HL-60 (cell line): ENCODE results near the gene ARHGAP32.

ENCODE experiments used
- CTCF ChIP-seq: IDR thresholded peaks from one replicate; pipeline ENCODE4 v1.5.1; 2011; ENCODE audit warnings: low read length, control low read depth, inconsistent platforms; ENCODE audit not compliant: insufficient read depth
- POLR2AphosphoS5 ChIP-seq: IDR thresholded peaks from 2 replicates; pipeline ENCODE4 v1.6.1; 2012; ENCODE audit warnings: low read depth
- SPI1 ChIP-seq: IDR thresholded peaks from 2 replicates; pipeline ENCODE4 v1.6.1; 2012; ENCODE audit warnings: low read depth, mild to moderate bottlenecking, borderline replicate concordance
- TF ChIP-seq, protein P1 (sequence below): IDR thresholded peaks from 2 replicates; pipeline ENCODE4 v1.6.1; 2012; ENCODE audit warnings: low read depth; ENCODE audit not compliant: insufficient replicate concordance

GRCh38 chr11:128985880-128986279 lies 206.2 kb downstream of the ARHGAP32 start:
- TF ChIP-seq POLR2AphosphoS5 (no peak), CTCF (no peak), SPI1 (no peak)
- TF ChIP-seq, protein P1, sequence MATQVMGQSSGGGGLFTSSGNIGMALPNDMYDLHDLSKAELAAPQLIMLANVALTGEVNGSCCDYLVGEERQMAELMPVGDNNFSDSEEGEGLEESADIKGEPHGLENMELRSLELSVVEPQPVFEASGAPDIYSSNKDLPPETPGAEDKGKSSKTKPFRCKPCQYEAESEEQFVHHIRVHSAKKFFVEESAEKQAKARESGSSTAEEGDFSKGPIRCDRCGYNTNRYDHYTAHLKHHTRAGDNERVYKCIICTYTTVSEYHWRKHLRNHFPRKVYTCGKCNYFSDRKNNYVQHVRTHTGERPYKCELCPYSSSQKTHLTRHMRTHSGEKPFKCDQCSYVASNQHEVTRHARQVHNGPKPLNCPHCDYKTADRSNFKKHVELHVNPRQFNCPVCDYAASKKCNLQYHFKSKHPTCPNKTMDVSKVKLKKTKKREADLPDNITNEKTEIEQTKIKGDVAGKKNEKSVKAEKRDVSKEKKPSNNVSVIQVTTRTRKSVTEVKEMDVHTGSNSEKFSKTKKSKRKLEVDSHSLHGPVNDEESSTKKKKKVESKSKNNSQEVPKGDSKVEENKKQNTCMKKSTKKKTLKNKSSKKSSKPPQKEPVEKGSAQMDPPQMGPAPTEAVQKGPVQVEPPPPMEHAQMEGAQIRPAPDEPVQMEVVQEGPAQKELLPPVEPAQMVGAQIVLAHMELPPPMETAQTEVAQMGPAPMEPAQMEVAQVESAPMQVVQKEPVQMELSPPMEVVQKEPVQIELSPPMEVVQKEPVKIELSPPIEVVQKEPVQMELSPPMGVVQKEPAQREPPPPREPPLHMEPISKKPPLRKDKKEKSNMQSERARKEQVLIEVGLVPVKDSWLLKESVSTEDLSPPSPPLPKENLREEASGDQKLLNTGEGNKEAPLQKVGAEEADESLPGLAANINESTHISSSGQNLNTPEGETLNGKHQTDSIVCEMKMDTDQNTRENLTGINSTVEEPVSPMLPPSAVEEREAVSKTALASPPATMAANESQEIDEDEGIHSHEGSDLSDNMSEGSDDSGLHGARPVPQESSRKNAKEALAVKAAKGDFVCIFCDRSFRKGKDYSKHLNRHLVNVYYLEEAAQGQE = no peak
